Liver (tissue), 9 donors: ENCODE data around the gene GMDS. TPM values are rescaled to one million over a fixed set of nuclear protein-coding genes. Genes with fewer than 3 reads are reported as not detected.

Experiments used
- DNase-seq: peaks from one replicate; pipeline ENCODE4 v3.0.0-alpha.2; 2017; ENCODE audit warnings: low spot score
- H3K27ac ChIP-seq, 2 donors: one replicate each; pipeline ENCODE4 v1.7.0; 2013; ENCODE audit warnings: inconsistent platforms in 2 of 2, low read length in 2 of 2, control low read depth in 1 of 2, low read depth in 1 of 2, mild to moderate bottlenecking in 1 of 2
- H3K27me3 ChIP-seq, 4 donors: one replicate each; pipeline versions ENCODE4 v1.6.1 to v1.7.0; 2013; ENCODE audit warnings: low read length in 3 of 4, inconsistent platforms in 1 of 4, mild to moderate bottlenecking in 1 of 4, moderate library complexity in 1 of 4; ENCODE audit not compliant: control insufficient read depth in 4 of 4, insufficient read depth in 4 of 4
- H3K36me3 ChIP-seq, 4 donors: one replicate each; pipeline versions ENCODE4 v1.6.1 to v1.7.0; 2013; ENCODE audit warnings: low read length in 3 of 4, mild to moderate bottlenecking in 3 of 4, low read depth in 1 of 4, moderate library complexity in 1 of 4; ENCODE audit not compliant: control insufficient read depth in 4 of 4, insufficient read depth in 3 of 4
- H3K4me1 ChIP-seq, 4 donors: one replicate each; pipeline versions ENCODE4 v1.6.1 to v1.7.0; 2013; ENCODE audit warnings: low read length in 3 of 4, mild to moderate bottlenecking in 3 of 4, moderate library complexity in 1 of 4; ENCODE audit not compliant: control insufficient read depth in 4 of 4, insufficient read depth in 4 of 4
- H3K4me3 ChIP-seq, 3 donors: one replicate each; pipeline versions ENCODE4 v1.6.1 to v1.7.0; 2013; ENCODE audit warnings: low read length in 3 of 3, control low read depth in 1 of 3, low read depth in 1 of 3, mild to moderate bottlenecking in 1 of 3
- H3K9ac ChIP-seq, 2 donors: one replicate each; pipeline ENCODE4 v1.7.0; 2013; ENCODE audit warnings: low read length in 2 of 2, mild to moderate bottlenecking in 2 of 2, moderate library complexity in 2 of 2, control low read depth in 1 of 2, low read depth in 1 of 2
- H3K9me3 ChIP-seq, 4 donors: one replicate each; pipeline versions ENCODE4 v1.6.1 to v1.7.0; 2013; ENCODE audit warnings: low read length in 3 of 4; ENCODE audit not compliant: control insufficient read depth in 4 of 4
- ATF3 ChIP-seq: IDR thresholded peaks from 2 replicates; pipeline ENCODE4 v1.6.1; 2016; ENCODE audit warnings: antibody characterized with exemption
- CTCF ChIP-seq: fragments of 150-350 bp; IDR thresholded peaks from 2 replicates; pipeline ENCODE4 v1.5.1; 2017; ENCODE audit warnings: improper control_type of control experiment, low read depth, low read length; ENCODE audit not compliant: missing input control
- EGR1 ChIP-seq, 2 donors: IDR thresholded peaks; 2 replicates each; pipeline ENCODE4 v1.6.1; 2016 to 2018; ENCODE audit warnings: antibody characterized with exemption in 2 of 2, low read depth in 2 of 2
- FOXA1 ChIP-seq: IDR thresholded peaks from 2 replicates; pipeline ENCODE4 v1.6.1; 2016; ENCODE audit warnings: antibody characterized with exemption
- FOXA2 ChIP-seq: IDR thresholded peaks from 2 replicates; pipeline ENCODE4 v1.6.1; 2016; ENCODE audit warnings: antibody characterized with exemption
- GABPA ChIP-seq, 2 donors: IDR thresholded peaks in 1 of 2; conservative IDR thresholded peaks in 1 of 2; 2 replicates each; pipeline ENCODE4 v1.6.1; 2016; ENCODE audit warnings: antibody characterized with exemption in 2 of 2, mild to moderate bottlenecking in 1 of 2, moderate library complexity in 1 of 2
- HNF4A ChIP-seq, 2 donors: conservative IDR thresholded peaks; 2 replicates each; pipeline ENCODE4 v1.6.1; 2016; ENCODE audit warnings: antibody characterized with exemption in 2 of 2, mild to moderate bottlenecking in 2 of 2
- HNF4G ChIP-seq: IDR thresholded peaks from 2 replicates; pipeline ENCODE4 v1.6.1; 2016; ENCODE audit warnings: antibody characterized with exemption
- JUND ChIP-seq, 2 donors: IDR thresholded peaks; 2 replicates each; pipeline ENCODE4 v1.6.1; 2016; ENCODE audit warnings: antibody characterized with exemption in 2 of 2
- MAX ChIP-seq: IDR thresholded peaks from 2 replicates; pipeline ENCODE4 v1.6.1; 2016; ENCODE audit warnings: antibody characterized with exemption
- NR2F2 ChIP-seq: IDR thresholded peaks from 2 replicates; pipeline ENCODE4 v1.6.1; 2016; ENCODE audit warnings: antibody characterized with exemption
- RAD21 ChIP-seq, 2 donors: IDR thresholded peaks; 2 replicates each; pipeline ENCODE4 v1.6.1; 2016; ENCODE audit warnings: antibody characterized with exemption in 2 of 2, mild to moderate bottlenecking in 2 of 2
- REST ChIP-seq: IDR thresholded peaks from 2 replicates; pipeline ENCODE4 v1.6.1; 2016; ENCODE audit warnings: antibody characterized with exemption, mild to moderate bottlenecking
- SP1 ChIP-seq: IDR thresholded peaks from 2 replicates; pipeline ENCODE4 v1.6.1; 2018; ENCODE audit warnings: antibody characterized with exemption, mild to moderate bottlenecking
- TAF1 ChIP-seq: conservative IDR thresholded peaks from 2 replicates; pipeline ENCODE4 v1.6.1; 2016; ENCODE audit warnings: antibody characterized with exemption, mild to moderate bottlenecking
- YY1 ChIP-seq: IDR thresholded peaks from 2 replicates; pipeline ENCODE4 v1.6.1; 2016; ENCODE audit warnings: antibody characterized with exemption, mild to moderate bottlenecking
- ZBTB33 ChIP-seq: IDR thresholded peaks from 2 replicates; pipeline ENCODE4 v1.6.1; 2016; ENCODE audit warnings: antibody characterized with exemption
- WGBS: extraction: QIAGEN DNeasy Blood & Tissue Kit; methylation state at CpG from one replicate; pipeline ENCODE4 v1.1.7; 2013; 5-methylcytosine and 5-hydroxymethylcytosine counted together
- polyA plus RNA-seq, 2 donors: library from polyadenylated mRNA; stranded (reverse) in 1 of 2; unstranded in 1 of 2; fragments of 200-250 nt in 1 of 2; fragments of >200 nt in 1 of 2; fragmentation: Nextera tagmentation in 1 of 2; extraction: Ambion mirVana in 1 of 2; gene quantifications; one replicate each; pipeline versions ENCODE4 v1.2.1 to v1.2.3, GENCODE V29; 2013 to 2015
- total RNA-seq, 2 donors: library from RNA; depleted of rRNA; stranded (reverse); fragments of >200 nt; gene quantifications; one replicate each; pipeline ENCODE4 v1.2.3, GENCODE V29; 2014
- donor health status: healthy.
- donor health status: healthy.
- donor health status: healthy.
- donor health status: healthy.
- donor health status: healthy.

The GMDS gene
- total and polyA plus RNA-seq, 4 donors: 3.5 to 15.6 (median 13.0) TPM

GRCh38 chr6:2125158-2125557 lies 120.2 kb downstream of the GMDS start:
- WGBS: 94% methylated on average over 3 of the region's 3 CpGs
- Histone ChIP-seq H3K9ac (no peak overlapping the region), H3K4me3 (no peak overlapping the region), H3K4me1 (no peaks in the 10 kb centered on the region), H3K36me3 (no peaks in the 10 kb centered on the region), H3K27me3 (no peaks in the 10 kb centered on the region), H3K27ac (no peak overlapping the region), H3K9me3 (no peaks in the 10 kb centered on the region)
- no peak for DNase-seq
- no peak for TF ChIP-seq HNF4G
- no peak for TF ChIP-seq EGR1 (IDR thresholded peaks at IDR 0.05; ENCODE audit: low read depth in 2 of 2)
- TF ChIP-seq GABPA (IDR thresholded peaks at IDR 0.05 in 1 of 2, conservative IDR thresholded peaks at IDR 0.05 in 1 of 2): no peak
- no peak for TF ChIP-seq YY1
- TF ChIP-seq ATF3: no peak
- TF ChIP-seq CTCF: no peak
- TF ChIP-seq RAD21 (IDR thresholded peaks at IDR 0.05): no peak
- no peak for TF ChIP-seq SP1
- no peak for TF ChIP-seq REST
- TF ChIP-seq MAX: no peak
- no peak for TF ChIP-seq FOXA1
- TF ChIP-seq TAF1: no peak
- TF ChIP-seq HNF4A (conservative IDR thresholded peaks at IDR 0.05): no peak
- TF ChIP-seq ZBTB33: no peak
- no peak for TF ChIP-seq NR2F2
- no peak for TF ChIP-seq JUND (IDR thresholded peaks at IDR 0.05)
- TF ChIP-seq FOXA2: no peak

- Histone ChIP-seq H3K4me3 (no peak overlapping the region), H3K9me3 (no peaks in the 10 kb centered on the region), H3K27ac (no peak overlapping the region), H3K4me1 (no peaks in the 10 kb centered on the region), H3K27me3 (no peaks in the 10 kb centered on the region), H3K36me3 (no peaks in the 10 kb centered on the region), H3K9ac (no peak overlapping the region)
- TF ChIP-seq YY1: no peak
- TF ChIP-seq MAX: peak; percentile 24
- DNase-seq: no peak
- 74% methylated on average over 11 of the region's 11 CpGs for WGBS
Measured at GRCh38 chr6:2124260-2124709, 121.1 kb downstream of the GMDS start.
